ENCODE data around the gene MTMR2. TPM values are rescaled to one million over a fixed set of nuclear protein-coding genes. Genes with fewer than 3 reads are reported as not detected.

Gene MTMR2
- polyA plus RNA-seq, 1 donor from 2014 or later = 30.9 TPM

- H3K27me3 ChIP-seq (ENCODE audit: insufficient read depth, low read depth, low read length) = no peaks in the 10 kb centered on the region
- H3K79me2 ChIP-seq (replicated peaks; ENCODE audit: insufficient read depth, low read length) = peaks cover 3% of the 10 kb centered on the region
- no peaks in the 10 kb centered on the region for H3F3A ChIP-seq (ENCODE audit: insufficient read depth, low read length, poor library complexity, severe bottlenecking)
- H3K4me2 ChIP-seq (ENCODE audit: low read length) = no peak overlapping the region
- no peak overlapping the region for H3K4me3 ChIP-seq (ENCODE audit: low read length)
- H3K9me3 ChIP-seq (ENCODE audit: low read length) = no peaks in the 10 kb centered on the region
- H3K27ac ChIP-seq (ENCODE audit: low read length) = no peak overlapping the region
- H2AFZ ChIP-seq (ENCODE audit: low read depth, low read length) = no peak overlapping the region
- H3K9ac ChIP-seq (ENCODE audit: low read length) = no peak overlapping the region
- TF ChIP-seq EZH2 (IDR thresholded peaks at IDR 0.05; ENCODE audit: borderline replicate concordance, insufficient read depth, low read length, poor library complexity, severe bottlenecking) (no peak), REST (IDR thresholded peaks at IDR 0.05; ENCODE audit: borderline replicate concordance) (no peak), SMC3 (conservative IDR thresholded peaks at IDR 0.05; ENCODE audit: poor library complexity) (no peak)
- no peaks in the 10 kb centered on the region for H3K36me3 ChIP-seq (ENCODE audit: insufficient read depth, low read length)
- no peaks in the 10 kb centered on the region for H3K9me2 ChIP-seq (ENCODE audit: insufficient read depth, low read length)
- no peaks in the 10 kb centered on the region for H4K20me1 ChIP-seq (ENCODE audit: insufficient read depth)
Measured at GRCh38 chr11:95892492-95892891, 31.4 kb downstream of the MTMR2 start.

- H3K27ac ChIP-seq (ENCODE audit: low read length) = no peak overlapping the region
- no peaks in the 10 kb centered on the region for H3K79me2 ChIP-seq (replicated peaks; ENCODE audit: insufficient read depth, low read length)
Measured at GRCh38 chr11:95891423-95892170, 32.3 kb downstream of the MTMR2 start.

More at GRCh38 chr11:95891423-95892170, 32.3 kb downstream of the MTMR2 start:
- no peak overlapping the region for H3K9ac ChIP-seq (ENCODE audit: low read length)
- H3F3A ChIP-seq (ENCODE audit: insufficient read depth, low read length, poor library complexity, severe bottlenecking) = no peaks in the 10 kb centered on the region
- H3K27me3 ChIP-seq (ENCODE audit: insufficient read depth, low read depth, low read length) = no peaks in the 10 kb centered on the region
- H3K9me3 ChIP-seq (ENCODE audit: low read length) = no peaks in the 10 kb centered on the region
- H2AFZ ChIP-seq (ENCODE audit: low read depth, low read length) = no peak overlapping the region
- no peaks in the 10 kb centered on the region for H3K9me2 ChIP-seq (ENCODE audit: insufficient read depth, low read length)
- no peaks in the 10 kb centered on the region for H4K20me1 ChIP-seq (ENCODE audit: insufficient read depth)
- H3K36me3 ChIP-seq (ENCODE audit: insufficient read depth, low read length) = no peaks in the 10 kb centered on the region
- no peak overlapping the region for H3K4me2 ChIP-seq (ENCODE audit: low read length)
- H3K4me3 ChIP-seq (ENCODE audit: low read length) = no peak overlapping the region
- no peak for TF ChIP-seq MXI1 (conservative IDR thresholded peaks at IDR 0.05; ENCODE audit: poor library complexity, severe bottlenecking)
- no peak for TF ChIP-seq RAD21 (conservative IDR thresholded peaks at IDR 0.05)
- no peak for TF ChIP-seq EP300 (conservative IDR thresholded peaks at IDR 0.05; ENCODE audit: poor library complexity, severe bottlenecking)
- TF ChIP-seq SMC3 (conservative IDR thresholded peaks at IDR 0.05; ENCODE audit: poor library complexity) = no peak
- TF ChIP-seq CTCF (IDR thresholded peaks at IDR 0.05; ENCODE audit: poor library complexity, severe bottlenecking) = no peak
- no peak for TF ChIP-seq EZH2 (IDR thresholded peaks at IDR 0.05; ENCODE audit: borderline replicate concordance, insufficient read depth, low read length, poor library complexity, severe bottlenecking)
- no peak for TF ChIP-seq POLR2AphosphoS5 (IDR thresholded peaks at IDR 0.05)
- no peak for TF ChIP-seq TAF1 (IDR thresholded peaks at IDR 0.05; ENCODE audit: low read depth)
- TF ChIP-seq REST (IDR thresholded peaks at IDR 0.05; ENCODE audit: borderline replicate concordance) = no peak
